LNCaP clone FGC (cell line): Measurements from ENCODE around the gene TLE5.
"Not testable (repeated sequence)": the region's sequence is repeated elsewhere in the genome, so short reads cannot be mapped to it uniquely, and the experiment has no call there.

Source experiments
- DNase-seq: peaks from one replicate; pipeline ENCODE4 v3.0.0-alpha.2; 2011; ENCODE audit warnings: low read depth
- H3K4me3 ChIP-seq: 2 replicates; pipeline ENCODE4 v1.5.1; 2011; ENCODE audit warnings: mild to moderate bottlenecking, low read depth, low read length, control low read depth
- CTCF ChIP-seq: IDR thresholded peaks from 2 replicates; pipeline ENCODE4 v1.5.1; 2012; ENCODE audit warnings: mild to moderate bottlenecking; ENCODE audit not compliant: control insufficient read depth, insufficient read depth; ENCODE audit errors: extremely low read depth

Gene TLE5

GRCh38 chr19:3039641-3040077 is 22.6 kb downstream of the TLE5 start:
- DNase-seq, result no peak
- H3K4me3 ChIP-seq, result no peak overlapping the region
- no peak for TF ChIP-seq CTCF

DNA sequence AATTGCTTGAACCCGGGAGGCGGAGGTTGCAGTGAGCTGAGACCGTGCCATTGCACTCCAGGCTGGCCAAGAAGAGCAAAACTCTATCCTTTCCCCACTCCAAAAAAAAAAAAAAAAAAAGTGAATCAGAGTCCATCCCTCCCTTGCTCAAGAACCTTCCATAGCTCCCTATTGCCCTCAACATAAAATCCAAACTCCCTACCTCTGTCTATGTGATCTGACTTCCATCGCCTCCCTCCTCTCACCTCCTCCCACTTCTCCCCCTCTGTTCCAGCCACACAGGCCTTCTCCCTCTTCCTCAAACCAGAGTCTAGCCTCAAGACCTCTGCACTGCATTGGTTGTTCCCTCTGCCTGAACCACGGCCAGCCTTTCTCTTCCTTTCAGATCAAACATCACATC is 23.2 kb downstream of the TLE5 start:
- no peak for DNase-seq
- no peak for TF ChIP-seq CTCF
- H3K4me3 ChIP-seq, result no peak overlapping the region

DNA sequence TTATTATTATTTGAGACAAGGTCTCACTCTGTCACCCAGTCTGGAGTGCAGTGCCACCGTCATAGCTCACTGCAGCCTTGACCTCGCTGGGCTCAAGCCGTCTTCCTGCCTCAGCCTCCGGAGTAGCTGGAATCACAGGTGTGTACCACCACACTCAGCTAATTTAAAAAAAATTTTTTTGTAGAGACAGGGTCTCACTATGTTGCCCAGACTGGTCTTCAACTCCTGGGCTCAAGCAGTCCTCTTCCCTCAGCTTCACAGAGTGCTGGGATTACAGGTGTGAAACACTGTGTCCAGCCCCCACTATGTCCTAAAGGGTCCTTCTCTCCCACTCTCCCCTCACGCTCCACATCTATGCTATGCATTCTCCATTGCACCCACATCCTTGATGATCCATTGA is 24.1 kb downstream of the TLE5 start:
- no peak overlapping the region for H3K4me3 ChIP-seq
- TF ChIP-seq CTCF, result no peak
- no peak for DNase-seq

- not testable (repeated sequence) for H3K4me3 ChIP-seq, DNase-seq
Observed at GRCh38 chr19:3036977-3037544, 25.2 kb downstream of the TLE5 start.

DNA sequence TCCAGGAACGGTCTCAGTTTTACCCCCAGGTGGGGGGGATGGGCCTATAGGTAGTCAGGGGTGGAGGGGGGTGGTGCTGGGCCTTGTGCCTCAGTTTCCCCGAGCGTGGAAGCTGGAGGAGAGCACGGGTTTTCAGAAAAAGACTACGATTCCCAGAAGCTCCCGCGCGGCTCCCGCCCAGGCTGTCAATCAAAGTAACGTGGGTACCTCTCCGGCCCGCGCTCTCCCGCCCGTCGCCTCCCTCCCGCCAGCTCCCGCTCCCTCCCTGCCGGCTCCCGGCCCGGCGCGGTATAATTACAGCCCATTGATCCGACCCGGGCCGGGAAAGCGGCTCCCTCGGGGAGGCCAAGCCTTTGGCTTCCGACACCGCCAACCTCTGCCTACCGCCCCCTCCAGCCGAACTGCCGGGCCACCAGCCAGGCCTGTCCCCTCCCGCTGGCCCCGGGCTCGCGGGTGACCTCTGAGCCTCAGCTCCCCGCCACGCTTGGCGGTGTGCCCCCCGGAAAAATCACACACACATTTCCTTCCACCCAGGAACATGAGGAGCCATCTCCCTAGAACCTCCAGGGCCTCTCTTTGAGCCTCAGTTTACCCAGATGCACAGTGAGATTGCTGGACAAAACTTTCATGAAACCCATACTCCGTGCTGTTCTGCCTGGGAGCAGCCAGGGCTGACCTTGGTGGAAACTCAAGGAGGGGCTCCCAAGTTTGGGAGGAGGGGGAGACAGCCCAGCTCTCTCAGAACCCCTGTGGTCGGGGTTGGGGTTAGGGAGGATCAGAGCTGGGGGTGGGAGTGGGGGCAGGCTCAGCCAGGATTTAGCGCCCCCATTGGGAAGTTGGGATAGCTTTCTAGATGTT is 25.9 kb downstream of the TLE5 start:
- peak overlapping the region; percentile 74 for H3K4me3 ChIP-seq
- peak; percentile 61 for DNase-seq
- no peak for TF ChIP-seq CTCF

GRCh38 chr19:3035542-3036118 is 26.7 kb downstream of the TLE5 start:
- DNase-seq, result peak; percentile 98
- peak overlapping the region; percentile 74 for H3K4me3 ChIP-seq
- no peak for TF ChIP-seq CTCF
